ENCODE measurements around the gene SP140. TPM values are rescaled to one million over a fixed set of nuclear protein-coding genes. Genes with fewer than 3 reads are reported as not detected.

Gene SP140
- total and polyA plus RNA-seq, 2 experiments from 2014 or later: 0.24 to 0.70 TPM

- no peak for TF ChIP-seq NANOG (IDR thresholded peaks at IDR 0.05; ENCODE audit: borderline replicate concordance)
- no peak for TF ChIP-seq ZNF462 (CRISPR knock-in tag; IDR thresholded peaks at IDR 0.05)
- no peak for TF ChIP-seq EZH2phosphoT487 (IDR thresholded peaks at IDR 0.05; ENCODE audit: unreplicated experiment)
Observed at GRCh38 chr2:230325316-230326243, 100.0 kb downstream of the SP140 start (continued).

DNA sequence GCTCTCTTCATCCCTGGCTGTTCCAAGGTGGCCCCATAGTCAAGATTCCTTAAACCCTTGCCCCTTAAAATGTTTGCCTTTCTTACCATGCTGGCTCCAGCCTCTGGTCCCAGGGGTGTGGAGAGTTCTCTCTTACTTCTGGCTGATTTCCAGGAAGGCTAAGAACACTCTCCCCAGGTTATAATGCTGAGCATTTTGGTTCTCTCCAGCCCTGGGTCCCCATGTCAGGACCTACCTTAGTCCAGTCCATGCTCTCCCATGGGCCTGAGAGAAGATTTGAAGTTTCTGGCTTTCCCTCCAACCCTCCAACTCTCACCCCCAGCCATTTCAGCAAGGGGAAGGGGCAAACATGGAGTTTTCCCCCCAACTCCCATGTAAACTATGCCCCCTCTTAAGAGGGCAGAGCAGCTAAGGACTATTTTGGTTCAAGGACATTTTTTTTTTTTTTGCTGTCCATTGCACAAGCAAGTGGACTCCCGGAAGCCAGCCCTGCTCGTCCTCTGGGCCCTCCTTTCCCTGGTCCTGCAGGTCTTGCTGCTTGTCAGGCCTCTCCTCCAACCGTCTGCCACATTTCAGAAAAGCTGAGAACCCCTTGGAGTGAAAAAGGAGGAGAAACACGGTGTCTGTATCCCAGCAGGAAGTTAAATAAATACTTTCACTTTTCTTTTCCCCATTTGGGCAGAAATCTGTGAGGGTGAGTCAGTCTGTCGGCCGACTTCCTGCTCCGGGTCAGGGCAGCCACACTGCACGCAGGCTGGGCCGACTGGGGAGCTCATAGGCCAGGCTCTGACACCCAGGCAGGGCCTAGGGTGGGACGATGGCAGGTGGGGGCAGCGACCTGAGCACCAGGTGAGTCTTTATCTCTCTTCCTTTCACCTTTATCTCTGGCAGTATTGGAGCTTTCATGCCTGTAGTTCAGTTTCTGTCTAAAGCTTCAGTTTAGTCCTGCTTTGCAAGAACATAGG, 101.2 kb downstream of the SP140 start, which contains the start of gene SP140L:
Gene SP140L, plus strand, starts transcription at position 741 of the 965 bp plus-strand sequence. Its CDS starts 77 bp downstream, at position 818.
- Mint-ChIP-seq H3K4me3 (no peak within 1 kb of the TSS), H3K9me3 (peaks cover 34% of the 10 kb centered on the region), H3K27me3 (ENCODE audit: insufficient read depth, low read depth, poor library complexity) (peaks cover 12% of the 10 kb centered on the region), H3K36me3 (ENCODE audit: low read depth) (peaks cover 13% of the 10 kb centered on the region), H3K4me1 (peaks cover 6% of the 10 kb centered on the region; the same call in 2 of the 3 replicates), H3K27ac (no peak within 1 kb of the TSS)
- Histone ChIP-seq H2AFZ (peak within 1 kb of the TSS; percentile 81), H3K79me2 (replicated peaks; ENCODE audit: insufficient read depth) (no peaks in the 10 kb centered on the region), H3K4me3 (no peak within 1 kb of the TSS), H3K4me1 (ENCODE audit: insufficient read depth) (no peaks in the 10 kb centered on the region), H3K36me3 (ENCODE audit: insufficient read depth) (no peaks in the 10 kb centered on the region; the same call in 1 of the 2 replicates), H3K4me2 (no peak within 1 kb of the TSS), H3K27me3 (ENCODE audit: insufficient read depth) (no peaks in the 10 kb centered on the region), H4K20me1 (replicated peaks; ENCODE audit: insufficient read depth) (no peaks in the 10 kb centered on the region), H3F3A (replicated peaks; ENCODE audit: low read depth) (no peaks in the 10 kb centered on the region), H3K9me2 (ENCODE audit: insufficient read depth) (no peaks in the 10 kb centered on the region), H3K27ac (ENCODE audit: low read depth) (no peak within 1 kb of the TSS)
- peak; percentile 9 for DNase-seq (ENCODE audit: low spot score)
- peak; percentile 66; the same call in 2 of the 3 replicates for ATAC-seq
- TF ChIP-seq EZH2 (IDR thresholded peaks at IDR 0.05; ENCODE audit: low read depth, unreplicated experiment) (no peak), ZNF331 (CRISPR knock-in tag; IDR thresholded peaks at IDR 0.05; ENCODE audit: low read depth) (no peak), POLR2AphosphoS5 (IDR thresholded peaks at IDR 0.05; ENCODE audit: low read depth) (no peak), EZH2phosphoT487 (IDR thresholded peaks at IDR 0.05; ENCODE audit: unreplicated experiment) (no peak), REST (IDR thresholded peaks at IDR 0.05; ENCODE audit: unreplicated experiment) (no peak), JUNB (IDR thresholded peaks at IDR 0.05; ENCODE audit: unreplicated experiment) (no peak), NANOG (IDR thresholded peaks at IDR 0.05; ENCODE audit: borderline replicate concordance) (no peak), STAT1 (IDR thresholded peaks at IDR 0.05; ENCODE audit: unreplicated experiment) (no peak), ZNF114 (CRISPR knock-in tag; IDR thresholded peaks at IDR 0.05) (no peak), ETS1 (IDR thresholded peaks at IDR 0.05) (no peak)

Data from GM23338 (cell line).